HG02852 (cell line): ENCODE results near the gene REXO4.
"Not testable (repeated sequence)": the region's sequence is repeated elsewhere in the genome, so short reads cannot be mapped to it uniquely, and the experiment has no call there.

Experiments used
- ATAC-seq: cut with Tn5 transposase; IDR thresholded peaks from one replicate; pipeline ENCODE4 v1.9.1; 2021; ENCODE audit warnings: mild to moderate bottlenecking, moderate library complexity; ENCODE audit not compliant: unreplicated experiment

REXO4 gene

DNA sequence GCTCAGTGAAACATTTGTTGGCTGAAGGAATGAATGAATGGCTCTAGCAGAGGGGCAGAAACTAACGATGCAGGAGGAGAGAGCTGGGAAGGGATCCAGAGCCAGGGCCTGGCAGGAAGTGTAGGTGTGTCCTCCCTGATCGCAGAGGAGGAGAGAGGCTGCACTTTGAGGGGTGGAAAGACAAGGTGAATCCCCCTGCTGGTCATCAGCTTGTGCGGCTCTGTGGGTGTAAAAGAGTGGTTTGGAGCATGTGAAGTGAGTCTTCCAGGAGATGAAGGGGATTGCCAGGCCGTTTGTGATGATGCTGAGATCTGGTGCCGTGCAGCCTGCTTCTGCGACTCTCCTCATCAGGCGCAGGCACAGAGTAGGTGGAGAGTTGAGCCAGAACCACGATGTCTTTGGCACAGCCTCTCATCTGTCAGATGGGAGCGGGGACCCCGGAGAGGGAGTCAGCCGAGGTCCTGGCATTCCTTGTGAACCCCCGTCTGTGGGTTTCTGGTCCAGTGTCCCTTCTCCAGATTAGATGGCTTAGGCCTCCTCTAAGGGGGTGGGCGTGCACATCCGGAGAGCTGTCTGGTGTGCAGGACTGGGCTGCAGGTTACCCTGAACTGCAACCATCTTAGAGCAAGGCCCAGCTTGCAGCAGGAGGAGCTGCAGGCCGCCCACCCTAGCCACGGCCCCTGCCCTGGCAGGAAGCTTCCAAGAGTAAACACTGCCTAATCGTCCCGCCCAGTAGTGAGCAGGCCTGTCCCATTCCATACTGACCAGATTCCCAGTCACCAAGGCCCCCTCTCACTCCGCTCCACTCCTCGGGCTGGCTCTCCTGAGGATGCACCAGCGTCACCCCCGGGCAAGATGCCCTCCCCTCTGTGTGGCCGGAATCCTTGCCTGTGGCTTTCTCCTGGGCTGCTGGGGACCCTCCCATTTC lies 4.1 kb upstream of the REXO4 start, which contains the start of gene ADAMTS13:
TSS of gene ADAMTS13 (plus strand) at position 753 of the 928 bp plus-strand sequence. CDS start at position 830, 77 bp downstream.
- ATAC-seq, result no peak

DNA sequence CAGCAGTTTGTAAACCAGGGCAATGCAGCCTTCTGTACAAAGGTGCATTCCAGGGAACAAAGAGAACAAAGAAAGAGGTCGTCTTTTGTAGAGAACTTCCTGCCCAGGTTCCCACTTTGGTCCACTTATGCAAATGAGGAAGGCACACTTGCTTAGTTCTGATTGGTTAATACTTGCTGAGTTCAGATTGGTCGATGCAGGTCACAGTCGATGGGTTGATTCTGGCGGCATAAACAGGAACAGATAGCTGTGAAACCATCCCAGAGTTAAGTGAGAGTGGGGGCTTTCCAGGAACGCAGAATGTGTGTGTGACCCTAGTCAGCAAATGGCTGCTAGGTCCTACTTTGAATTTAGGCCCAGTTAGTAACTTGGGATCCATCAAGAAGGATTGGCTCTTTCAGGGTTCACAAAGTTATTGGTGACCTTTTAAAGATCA lies 2.6 kb upstream of the REXO4 start:
- no peak for ATAC-seq

DNA sequence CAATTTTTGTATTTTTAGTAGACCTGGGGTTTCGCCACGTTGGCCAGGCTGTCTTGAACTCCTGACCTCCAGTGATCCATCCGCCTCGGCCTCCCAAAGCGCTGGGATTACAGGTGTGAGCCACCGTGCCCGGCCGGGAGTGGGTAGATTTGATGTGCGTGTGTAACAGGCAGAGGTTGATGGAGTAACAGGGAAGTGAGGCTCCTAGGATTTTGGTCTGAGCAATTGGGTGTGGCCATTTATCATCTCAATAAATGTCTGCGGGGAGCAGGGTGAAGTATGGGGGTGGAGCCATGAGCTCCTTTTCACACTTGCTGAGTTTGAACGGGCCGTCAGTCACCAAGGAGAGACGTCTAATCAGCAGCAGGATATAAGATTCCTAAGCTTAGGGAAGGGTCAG lies 1.2 kb upstream of the REXO4 start:
- ATAC-seq, result no peak

DNA sequence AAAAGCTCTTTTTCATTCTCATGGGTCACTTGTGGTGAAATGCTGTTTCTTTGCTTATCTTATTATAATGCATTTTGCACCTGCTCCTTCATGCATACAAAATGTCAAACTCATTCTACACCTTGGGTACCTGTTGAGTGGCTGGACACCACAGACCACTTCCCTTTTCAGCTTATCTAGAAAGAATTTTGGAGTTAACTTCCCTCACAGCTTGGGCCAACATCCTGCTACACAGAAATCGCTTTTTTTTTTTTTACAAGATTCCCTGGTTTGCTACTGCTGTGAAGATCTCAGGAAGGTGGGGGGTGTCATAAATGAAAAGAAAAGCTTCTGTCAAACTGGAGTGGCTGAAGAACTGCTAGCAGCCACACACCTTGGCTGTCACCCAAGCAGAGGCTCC lies 2.6 kb downstream of the REXO4 start:
- ATAC-seq, result no peak

DNA sequence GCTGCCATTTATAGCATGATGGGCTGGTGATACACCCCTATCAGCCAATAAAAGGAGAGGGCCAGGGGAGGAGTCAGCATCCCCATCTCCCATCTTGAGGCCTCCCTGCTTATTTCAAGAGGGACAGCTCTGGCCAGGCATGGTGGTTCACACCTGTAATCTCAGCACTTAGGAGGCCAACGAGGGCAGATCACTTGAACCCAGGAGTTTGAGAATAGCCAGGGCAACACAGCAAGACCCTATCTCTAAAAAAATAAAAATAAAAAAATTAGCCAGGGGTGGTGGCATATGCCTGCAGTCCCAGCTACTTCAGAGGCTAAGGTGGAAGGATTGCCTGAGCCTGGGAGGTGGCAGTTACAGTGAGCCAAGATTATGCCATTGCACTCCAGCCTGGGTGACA lies 9.8 kb downstream of the REXO4 start:
- no peak for ATAC-seq

DNA sequence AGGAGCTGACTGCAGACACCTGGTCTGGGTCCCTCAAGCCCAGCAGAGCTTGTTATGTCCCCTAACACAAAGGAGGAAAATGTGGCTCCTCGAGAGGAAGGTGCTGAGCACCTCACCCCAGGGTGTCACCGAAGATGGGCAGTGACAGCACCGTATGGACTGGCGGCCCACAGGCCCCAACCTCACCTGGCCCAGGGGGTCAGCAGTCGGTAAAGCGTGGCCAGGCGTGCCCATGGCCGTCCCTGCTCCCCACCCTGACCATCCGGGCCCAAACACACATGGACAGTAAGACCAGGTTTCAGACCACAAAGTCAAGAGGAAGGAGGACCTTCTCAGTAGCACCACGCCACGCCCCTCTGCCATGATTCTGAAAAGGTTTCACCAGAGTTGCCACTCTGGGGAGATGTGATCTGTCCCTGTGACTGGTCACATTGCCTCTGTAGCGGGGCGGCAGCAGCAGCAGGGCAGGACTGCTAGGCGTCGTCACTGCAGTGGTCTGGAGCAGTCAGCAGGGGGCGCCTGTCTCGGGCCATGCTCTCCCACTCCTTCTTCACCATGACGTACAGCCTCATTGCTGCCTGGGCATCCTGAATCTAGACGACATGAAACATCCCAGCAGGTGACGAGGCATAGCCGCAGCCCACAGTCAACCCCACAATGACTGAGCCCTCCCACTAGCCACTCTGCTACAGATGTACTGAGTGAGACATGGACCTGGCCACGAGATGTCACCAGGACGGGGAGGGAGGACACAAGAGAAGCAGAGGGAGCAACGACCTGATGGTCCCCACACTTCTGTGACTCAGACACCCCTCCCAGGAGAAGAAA lies 11.1 kb downstream of the REXO4 start:
- ATAC-seq, result no peak

DNA sequence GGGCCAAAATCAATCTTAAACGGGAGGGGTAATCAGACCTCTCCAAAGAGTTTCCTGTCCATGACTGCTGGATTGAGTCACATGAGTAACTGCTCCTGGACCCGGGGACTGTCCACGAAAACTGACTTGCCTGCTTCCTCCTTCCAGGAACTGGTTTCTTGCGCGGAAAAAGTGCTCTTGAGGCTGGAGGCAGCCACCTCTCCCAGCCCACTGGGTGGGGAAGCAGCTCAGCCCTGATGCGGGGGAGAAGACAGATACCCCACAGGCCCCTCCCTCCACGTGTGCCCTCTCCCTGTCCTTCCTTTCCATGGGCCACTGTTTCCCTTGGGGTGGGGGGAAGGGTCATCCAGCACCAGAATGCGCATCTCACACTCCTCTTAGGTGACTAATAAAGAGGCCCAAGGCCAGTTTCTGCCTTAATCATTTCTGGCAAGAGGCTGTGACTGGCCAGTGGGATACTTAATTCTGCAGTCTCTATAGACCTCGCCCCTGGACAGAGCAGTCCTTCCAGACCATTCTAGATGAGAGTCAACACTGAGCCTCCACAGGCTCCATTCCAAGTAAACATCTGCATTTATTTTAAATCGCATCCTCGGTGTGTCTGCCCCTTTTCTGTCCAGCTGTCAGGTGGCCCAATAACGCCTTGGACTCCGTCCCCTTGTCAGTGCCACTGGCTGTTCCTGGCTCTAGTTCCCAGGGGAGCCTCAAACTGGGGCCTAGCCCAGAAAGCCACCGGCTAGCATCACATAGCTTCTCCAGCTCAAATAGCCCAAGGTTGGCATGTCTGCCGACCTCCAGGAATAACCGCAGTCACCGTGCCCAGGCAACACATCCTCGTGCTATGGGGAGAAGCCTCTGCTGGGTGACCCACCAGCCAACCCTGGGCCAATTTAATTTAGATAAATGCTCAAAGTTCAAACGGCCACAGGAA lies 12.0 kb downstream of the REXO4 start:
- no peak for ATAC-seq

DNA sequence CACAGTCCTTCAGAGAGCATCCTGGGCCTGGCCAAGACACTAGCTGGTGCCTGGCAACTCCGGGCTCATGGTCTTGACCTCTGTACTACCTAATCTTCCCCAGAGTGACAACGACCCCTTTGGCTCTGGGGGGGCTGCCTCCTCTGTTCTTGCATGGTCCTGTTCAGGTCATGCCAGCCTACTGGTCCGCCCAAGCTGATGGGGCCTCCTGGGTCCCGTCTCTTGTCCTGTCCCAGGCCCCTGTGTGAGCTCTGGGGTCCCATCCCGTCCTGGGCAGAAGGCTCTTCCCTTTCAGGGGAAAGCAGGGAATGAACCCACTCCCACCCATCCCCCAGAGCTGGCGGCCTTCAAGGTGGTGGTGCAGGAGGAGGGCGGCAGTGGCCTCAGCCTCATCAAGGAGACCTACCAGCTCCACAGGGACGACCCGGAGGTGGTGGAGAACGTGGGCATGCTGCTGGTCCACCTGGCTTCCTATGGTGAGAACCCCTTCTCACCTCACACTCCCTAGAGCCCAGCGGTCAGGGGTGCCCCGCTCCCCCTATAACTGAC lies 13.3 kb downstream of the REXO4 start:
- no peak for ATAC-seq

DNA sequence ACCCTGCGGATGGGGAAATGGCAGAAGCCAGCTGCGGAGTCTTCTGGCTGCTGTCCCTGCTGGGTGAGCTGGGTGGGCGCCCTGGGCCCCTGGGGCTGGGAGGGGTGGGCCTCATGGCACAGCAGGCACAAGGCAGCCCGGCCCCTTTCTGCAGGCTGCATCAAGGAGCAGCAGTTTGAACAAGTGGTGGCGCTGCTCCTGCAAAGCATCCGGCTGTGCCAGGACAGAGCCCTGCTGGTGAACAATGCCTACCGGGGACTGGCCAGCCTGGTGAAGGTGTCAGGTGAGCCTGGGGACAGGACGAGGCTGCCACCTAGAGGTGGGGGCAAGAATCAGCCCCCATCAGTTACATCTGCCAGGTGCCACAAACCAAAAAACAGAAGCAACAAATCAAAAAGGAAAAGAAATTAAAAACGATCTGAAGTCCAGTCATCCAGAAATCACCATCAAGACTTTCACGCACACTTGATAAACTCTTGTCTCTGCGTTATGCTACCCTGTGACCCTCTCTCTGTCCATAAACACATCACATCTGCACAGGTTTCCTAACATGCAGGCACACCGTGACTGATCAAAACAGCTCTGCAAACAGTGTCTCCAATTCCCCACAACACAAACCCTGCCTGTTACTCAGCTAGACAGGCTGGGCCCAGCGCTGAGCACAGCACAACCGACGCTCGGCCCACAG lies 13.9 kb downstream of the REXO4 start:
- ATAC-seq, result no peak

DNA sequence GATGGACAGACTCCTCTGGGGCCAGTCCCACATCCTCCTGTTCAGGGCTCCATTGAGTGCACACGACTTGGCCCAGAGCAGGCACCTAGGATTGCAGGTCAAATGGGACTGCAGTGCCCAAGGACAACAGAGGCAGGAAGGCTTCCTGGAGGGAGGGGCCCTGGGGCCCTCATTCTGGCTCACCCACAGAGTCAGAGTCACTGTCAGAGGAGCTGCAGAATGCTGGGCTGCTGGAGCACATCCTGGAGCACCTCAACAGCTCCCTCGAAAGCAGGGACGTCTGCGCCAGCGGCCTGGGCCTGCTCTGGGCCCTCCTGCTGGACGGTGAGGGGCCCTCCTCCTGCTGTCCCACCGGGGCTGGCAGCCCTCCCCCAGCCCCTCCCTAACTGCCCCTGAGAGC lies 15.1 kb downstream of the REXO4 start:
- ATAC-seq, result no peak

DNA sequence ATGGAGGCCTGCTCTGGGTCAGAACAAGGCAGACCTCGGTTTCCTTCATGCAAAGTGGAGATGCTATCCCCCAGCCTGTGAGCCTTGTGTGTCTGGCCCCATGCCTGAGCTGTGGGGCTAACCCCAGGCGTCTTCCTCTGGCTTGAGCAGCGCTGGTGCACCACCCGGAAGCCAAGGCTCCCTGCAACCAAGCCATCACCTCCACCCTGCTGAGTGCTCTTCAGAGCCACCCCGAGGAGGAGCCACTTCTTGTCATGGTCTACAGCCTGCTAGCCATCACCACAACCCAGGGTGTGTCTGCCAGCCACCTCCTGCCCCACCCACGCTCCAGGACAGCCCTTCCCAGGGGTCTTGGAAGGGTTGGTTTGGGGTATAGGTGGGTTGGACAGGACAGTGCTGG lies 16.2 kb downstream of the REXO4 start:
- ATAC-seq, result no peak

DNA sequence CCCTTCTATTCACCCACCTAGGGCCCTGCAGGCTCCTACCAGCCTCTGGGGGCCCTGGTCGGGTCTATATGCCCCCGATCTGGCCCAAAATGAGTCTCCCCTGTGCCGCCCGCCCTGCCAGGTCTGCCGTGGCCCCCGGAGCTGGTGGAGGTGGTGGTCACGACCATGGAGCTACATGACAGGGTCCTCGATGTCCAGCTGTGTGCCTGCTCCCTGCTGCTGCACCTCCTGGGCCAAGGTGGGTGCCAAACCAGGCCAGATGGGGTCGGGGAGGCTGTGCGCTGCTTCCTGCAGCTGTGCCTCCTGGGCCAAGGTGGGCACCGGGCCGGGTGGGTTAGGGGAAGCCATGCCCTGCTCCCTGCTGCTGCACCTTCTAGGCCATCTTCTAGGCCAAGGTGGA lies 17.5 kb downstream of the REXO4 start:
- ATAC-seq, result no peak

DNA sequence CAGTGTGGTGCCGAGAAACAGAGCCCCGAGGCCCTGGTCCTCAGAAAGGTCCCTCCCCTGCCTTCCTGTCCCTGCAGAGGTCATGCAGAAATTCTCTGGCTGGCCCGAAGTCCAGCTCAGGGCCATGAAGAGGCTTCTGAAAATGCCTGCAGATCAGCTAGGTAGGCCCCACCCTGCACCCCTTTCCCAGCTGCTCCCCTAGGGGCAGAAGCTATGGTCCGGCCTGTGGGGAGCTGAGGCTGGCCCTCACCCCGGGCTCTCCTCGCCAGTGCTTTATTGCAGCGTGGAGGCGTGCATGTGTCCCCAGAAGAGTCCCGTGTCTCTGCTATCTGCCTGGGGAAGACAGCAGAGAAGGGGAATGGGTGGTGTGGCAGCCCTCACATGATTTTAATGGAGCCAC lies 19.9 kb downstream of the REXO4 start:
- ATAC-seq, result no peak

DNA sequence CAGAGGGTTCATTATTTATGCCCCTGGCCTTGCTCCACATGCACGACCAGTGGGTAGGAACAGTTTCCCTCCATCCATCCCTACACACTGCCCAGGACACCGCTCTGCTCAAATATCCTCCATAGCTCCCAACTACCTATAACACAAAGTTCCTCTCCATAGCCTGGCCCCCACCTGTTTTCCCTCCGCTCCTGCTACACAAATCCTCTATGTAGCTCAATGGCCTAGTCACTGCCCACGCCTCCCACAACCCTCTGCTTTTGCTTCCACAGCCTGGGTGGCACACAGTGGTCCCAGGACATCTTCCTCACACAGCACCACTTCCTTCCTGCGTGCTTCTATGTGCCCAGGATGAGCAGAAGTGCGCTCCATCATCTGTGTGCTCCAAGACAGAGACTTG lies 20.4 kb downstream of the REXO4 start:
- no peak for ATAC-seq

DNA sequence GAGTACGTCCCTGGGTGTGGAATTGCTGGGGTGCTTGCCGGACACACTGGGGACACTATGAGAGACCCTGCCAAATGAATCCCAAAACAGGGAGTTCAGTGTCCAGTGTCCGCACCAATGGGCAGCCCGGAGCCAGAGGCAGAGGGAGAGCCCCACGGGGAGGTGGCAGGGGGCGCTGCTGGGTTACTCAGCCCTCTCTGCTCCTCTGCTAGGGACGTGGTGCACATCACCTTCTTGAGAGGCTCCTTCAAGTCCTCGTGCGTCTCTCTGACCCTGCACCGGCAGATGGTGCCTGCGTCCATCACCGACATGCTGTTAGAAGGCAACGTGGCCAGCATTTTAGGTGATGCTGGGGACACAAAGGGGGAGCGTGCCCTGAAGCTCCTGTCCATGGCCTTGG lies 20.9 kb downstream of the REXO4 start:
- no peak for ATAC-seq

DNA sequence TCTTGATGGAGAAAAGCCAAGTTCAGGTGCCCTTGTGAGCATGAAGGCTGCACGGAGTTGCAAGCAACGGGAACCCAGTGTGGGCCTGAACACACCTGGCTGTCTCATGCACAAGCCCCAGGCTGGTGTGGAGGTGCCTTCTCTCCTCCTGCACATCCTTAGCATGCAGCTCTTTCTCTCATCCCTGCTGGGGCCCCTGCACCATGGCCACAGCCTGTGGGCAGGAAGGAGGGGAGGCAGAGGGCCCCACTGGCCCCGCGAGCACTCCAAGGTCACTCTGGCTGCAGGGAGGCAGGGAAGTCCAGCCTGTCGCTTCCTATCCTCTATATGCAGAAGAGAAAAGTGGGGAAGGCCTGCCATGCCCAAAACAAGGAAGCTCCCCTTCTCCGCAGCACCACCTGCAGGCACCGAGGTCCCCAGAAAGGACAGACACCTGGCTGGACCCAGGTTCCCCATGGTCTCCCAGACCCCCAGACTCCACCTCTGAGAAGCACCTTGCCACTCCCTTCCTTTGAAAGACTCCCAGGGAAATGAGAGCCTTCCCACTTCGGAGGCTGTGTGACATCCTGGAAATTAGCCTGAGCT lies 23.0 kb downstream of the REXO4 start:
- ATAC-seq, result no peak

DNA sequence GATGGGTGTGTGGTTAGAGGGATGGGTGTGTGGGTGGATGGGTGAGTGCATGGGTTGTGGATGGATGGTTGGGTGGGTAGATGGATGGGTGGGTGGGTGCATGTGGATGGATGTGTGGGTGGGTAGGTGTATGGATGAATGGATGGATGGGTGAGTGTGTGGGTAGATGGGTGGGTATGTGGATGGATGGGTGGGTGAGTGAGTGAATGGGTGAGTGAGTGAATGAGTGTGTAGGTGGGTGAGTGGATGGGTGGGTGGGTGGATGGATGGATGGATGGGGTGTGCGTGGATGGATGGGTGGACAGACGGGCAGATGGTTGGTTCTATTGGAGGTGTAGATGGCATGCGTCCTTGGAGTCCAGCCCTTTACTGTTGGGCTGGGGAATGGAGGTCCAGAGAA lies 24.4 kb downstream of the REXO4 start:
- no peak for ATAC-seq

DNA sequence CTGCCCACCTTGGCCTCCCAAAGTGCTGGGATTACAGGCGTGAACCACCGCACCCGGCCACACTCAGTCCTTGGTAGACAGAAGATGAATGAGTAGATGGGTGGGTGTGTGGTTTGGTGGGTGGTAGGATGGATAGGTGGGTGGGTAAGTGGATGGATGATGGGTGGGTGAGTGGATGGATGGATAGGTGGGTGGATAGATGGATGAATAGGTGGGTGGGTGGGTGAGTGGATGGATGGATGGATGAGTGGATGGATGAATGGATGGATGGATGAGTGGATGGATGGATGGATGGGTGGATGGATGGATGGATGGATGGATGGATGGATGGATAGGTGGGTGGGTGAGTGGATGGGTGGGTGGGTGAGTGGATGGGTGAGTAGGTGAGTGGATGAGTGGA lies 25.5 kb downstream of the REXO4 start:
- not testable (repeated sequence) for ATAC-seq

DNA sequence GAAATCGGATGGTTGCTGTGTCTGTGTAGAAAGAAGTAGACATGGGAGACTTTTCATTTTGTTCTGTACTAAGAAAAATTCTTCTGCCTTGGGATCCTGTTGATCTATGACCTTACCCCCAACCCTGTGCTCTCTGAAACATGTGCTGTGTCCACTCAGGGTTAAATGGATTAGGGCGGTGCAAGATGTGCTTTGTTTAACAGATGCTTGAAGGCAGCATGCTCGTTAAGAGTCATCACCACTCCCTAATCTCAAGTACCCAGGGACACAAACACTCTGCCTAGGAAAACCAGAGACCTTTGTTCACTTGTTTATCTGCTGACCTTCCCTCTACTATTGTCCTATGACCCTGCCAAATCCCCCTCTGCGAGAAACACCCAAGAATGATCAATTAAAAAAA lies 26.4 kb downstream of the REXO4 start:
- not testable (repeated sequence) for ATAC-seq

DNA sequence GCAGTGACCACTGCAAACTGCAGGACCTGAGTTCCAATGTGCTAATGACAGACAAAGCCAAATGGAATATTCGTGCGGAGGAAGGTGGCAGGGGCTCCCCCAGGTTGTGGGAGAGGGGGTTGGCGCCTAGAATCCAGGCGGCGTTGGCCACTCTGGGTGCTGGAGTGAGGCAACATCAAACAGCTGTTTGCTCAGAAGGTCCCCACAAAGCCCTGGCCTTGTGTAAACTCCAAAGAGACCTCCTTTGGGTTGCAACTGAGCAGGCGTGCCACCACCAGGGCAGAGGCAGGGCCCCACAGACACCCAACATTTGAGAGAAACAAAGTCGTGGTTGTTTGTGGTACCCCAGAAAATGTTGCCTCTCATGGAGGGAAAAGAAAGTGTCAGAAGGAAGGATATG lies 27.1 kb downstream of the REXO4 start:
- no peak for ATAC-seq
